Prostate gland (tissue), 2 donors: ENCODE data around the gene APOA1.

ENCODE experiments used
- CTCF ChIP-seq, 4 experiments: fragments of 200-600 bp in 2 of 4; fragments of 450-650 bp in 2 of 4; sonication (generic) in 2 of 4; IDR thresholded peaks; 1 replicate in 3 of 4; 2 replicates in 1 of 4; pipeline ENCODE4 v1.5.1; 2016 to 2019; ENCODE audit warnings: antibody characterized with exemption in 4 of 4, mild to moderate bottlenecking in 2 of 4, moderate library complexity in 2 of 4
- POLR2AphosphoS5 ChIP-seq: sonication (generic); formaldehyde crosslinking; IDR thresholded peaks from one replicate; pipeline ENCODE4 v1.6.1; 2017; ENCODE audit warnings: antibody characterized with exemption

GRCh38 chr11:116828632-116829524 lies 8.5 kb downstream of the APOA1 start:
- TF ChIP-seq CTCF (IDR thresholded peaks at IDR 0.05) (no peak), POLR2AphosphoS5 (no peak)
